ENCODE data around the gene CHST11. TPM values are rescaled to one million over a fixed set of nuclear protein-coding genes. Genes with fewer than 3 reads are reported as not detected.
"Not testable (repeated sequence)": the region's sequence is repeated elsewhere in the genome, so short reads cannot be mapped to it uniquely, and the experiment has no call there.

Gene CHST11
- total RNA-seq, 1 experiment from 2014 or later: 1.1 TPM

DNA sequence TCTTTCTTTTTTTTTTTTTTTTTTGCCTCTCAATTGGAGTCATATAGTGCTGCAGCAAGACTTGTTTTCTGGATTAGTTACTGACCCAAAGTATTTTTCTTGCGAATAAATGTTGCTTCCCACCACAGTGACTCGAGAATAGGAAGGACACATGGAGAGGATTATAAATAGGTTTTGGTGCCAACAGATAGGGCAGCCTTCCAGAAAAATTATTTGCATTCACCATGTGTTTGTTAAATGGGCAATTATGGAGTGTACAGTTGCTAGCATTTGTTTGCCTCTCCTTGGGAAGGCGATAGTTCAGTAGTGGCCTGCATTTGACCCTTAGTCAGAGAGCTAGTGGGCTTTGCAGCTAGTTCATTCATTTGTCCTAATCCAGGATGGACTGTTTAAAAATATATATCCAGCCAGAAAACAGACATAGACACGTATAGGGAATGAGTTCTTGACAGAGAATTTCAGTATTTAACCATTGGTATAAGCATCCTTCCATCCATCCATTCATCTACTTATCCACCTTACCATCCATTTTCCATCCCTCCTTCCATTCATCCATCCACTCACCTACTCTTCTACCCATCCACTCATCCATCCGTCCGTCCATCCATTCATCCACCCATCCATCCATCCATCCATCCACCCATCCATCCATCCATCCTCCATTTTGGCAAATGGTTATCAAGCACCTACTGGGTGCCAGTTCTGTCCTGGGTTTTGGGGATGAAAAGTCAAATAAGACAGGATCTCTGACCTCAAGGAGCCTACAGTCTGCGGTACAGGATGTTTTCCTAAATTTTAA is 67.5 kb downstream of the CHST11 start:
- TF ChIP-seq, protein P1, sequence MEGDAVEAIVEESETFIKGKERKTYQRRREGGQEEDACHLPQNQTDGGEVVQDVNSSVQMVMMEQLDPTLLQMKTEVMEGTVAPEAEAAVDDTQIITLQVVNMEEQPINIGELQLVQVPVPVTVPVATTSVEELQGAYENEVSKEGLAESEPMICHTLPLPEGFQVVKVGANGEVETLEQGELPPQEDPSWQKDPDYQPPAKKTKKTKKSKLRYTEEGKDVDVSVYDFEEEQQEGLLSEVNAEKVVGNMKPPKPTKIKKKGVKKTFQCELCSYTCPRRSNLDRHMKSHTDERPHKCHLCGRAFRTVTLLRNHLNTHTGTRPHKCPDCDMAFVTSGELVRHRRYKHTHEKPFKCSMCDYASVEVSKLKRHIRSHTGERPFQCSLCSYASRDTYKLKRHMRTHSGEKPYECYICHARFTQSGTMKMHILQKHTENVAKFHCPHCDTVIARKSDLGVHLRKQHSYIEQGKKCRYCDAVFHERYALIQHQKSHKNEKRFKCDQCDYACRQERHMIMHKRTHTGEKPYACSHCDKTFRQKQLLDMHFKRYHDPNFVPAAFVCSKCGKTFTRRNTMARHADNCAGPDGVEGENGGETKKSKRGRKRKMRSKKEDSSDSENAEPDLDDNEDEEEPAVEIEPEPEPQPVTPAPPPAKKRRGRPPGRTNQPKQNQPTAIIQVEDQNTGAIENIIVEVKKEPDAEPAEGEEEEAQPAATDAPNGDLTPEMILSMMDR (IDR thresholded peaks at IDR 0.05; ENCODE audit: unreplicated experiment): no peak
- H3K4me1 Mint-ChIP-seq (ENCODE audit: low read depth, unreplicated experiment): no peaks in the 10 kb centered on the region

DNA sequence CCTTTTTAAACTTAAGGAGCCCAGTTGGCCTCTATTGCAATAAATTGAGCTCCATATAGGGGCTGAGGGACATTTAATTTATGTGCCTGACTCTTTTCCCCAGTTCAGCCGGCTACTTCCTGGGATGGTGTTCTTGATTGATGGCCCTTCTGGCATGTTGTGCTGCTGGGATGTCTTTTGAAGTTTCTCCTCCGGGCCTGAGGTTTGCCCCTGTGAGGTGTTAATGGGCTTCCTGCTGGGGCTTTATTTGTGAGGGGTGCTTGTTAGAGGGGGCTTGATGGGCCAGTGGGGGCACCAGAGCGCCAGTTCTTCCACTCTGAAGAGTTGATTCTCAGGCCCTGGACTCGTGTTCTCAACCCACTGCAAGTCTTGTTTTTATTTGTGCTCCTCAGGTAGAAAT is 69.6 kb downstream of the CHST11 start:
- no peak overlapping the region for H3K27ac Mint-ChIP-seq (ENCODE audit: unreplicated experiment)
- H3K27me3 Mint-ChIP-seq (ENCODE audit: unreplicated experiment): peaks cover 82% of the 10 kb centered on the region
- no TSS peak for BruUV-seq (replicated peaks)
- no peak for DNase-seq
- TF ChIP-seq, protein P1 (IDR thresholded peaks at IDR 0.05; ENCODE audit: unreplicated experiment): no peak
- no peaks in the 10 kb centered on the region for H3K4me1 Mint-ChIP-seq (ENCODE audit: low read depth, unreplicated experiment)
- no peaks in the 10 kb centered on the region for H3K9me3 Mint-ChIP-seq (ENCODE audit: low read depth, unreplicated experiment)
- intact Hi-C loops (cut with micrococcal nuclease; ENCODE audit: unreplicated experiment): no loop called here
- CTCF ChIA-PET: no interaction called here
- H3K4me3 Mint-ChIP-seq (ENCODE audit: low read depth, unreplicated experiment): no peak overlapping the region
- H3K36me3 Mint-ChIP-seq (ENCODE audit: insufficient read depth, unreplicated experiment): no peaks in the 10 kb centered on the region

More for the DNA sequence above, 67.5 kb downstream of the CHST11 start:
- DNase-seq: no peak
- Mint-ChIP-seq H3K4me3 (ENCODE audit: low read depth, unreplicated experiment) (no peak overlapping the region), H3K27me3 (ENCODE audit: unreplicated experiment) (peaks cover 82% of the 10 kb centered on the region), H3K36me3 (ENCODE audit: insufficient read depth, unreplicated experiment) (no peaks in the 10 kb centered on the region), H3K27ac (ENCODE audit: unreplicated experiment) (no peak overlapping the region), H3K9me3 (ENCODE audit: low read depth, unreplicated experiment) (no peaks in the 10 kb centered on the region)
- CTCF ChIA-PET: no interaction called here
- no TSS peak for BruUV-seq (replicated peaks)
- intact Hi-C loops (cut with micrococcal nuclease; ENCODE audit: unreplicated experiment): no loop called here

DNA sequence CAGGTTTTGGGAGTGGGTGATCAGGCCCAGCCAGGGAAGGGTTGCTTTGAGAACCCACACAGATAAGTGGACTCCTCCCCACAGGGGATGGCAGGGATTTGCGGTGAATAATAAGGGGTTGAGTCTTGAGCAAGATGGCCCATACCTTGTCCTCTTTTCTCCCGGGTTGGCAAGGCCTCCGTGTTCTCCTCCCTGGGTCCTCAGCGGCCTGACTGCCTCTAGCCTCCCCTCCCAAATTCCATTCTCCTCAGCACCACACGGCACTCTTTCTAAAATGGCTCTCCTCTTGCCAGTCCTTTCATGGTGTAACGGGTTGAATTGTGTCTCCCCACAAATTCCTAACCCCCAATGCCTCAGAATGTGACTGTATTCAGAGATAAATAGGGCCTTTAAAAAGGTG is 70.0 kb downstream of the CHST11 start:
- no peak for DNase-seq
- H3K36me3 Mint-ChIP-seq (ENCODE audit: insufficient read depth, unreplicated experiment): no peaks in the 10 kb centered on the region
- intact Hi-C loops (cut with micrococcal nuclease; ENCODE audit: unreplicated experiment): no loop called here
- no peaks in the 10 kb centered on the region for H3K4me1 Mint-ChIP-seq (ENCODE audit: low read depth, unreplicated experiment)
- TF ChIP-seq, protein P1 (IDR thresholded peaks at IDR 0.05; ENCODE audit: unreplicated experiment): no peak
- no peak overlapping the region for H3K27ac Mint-ChIP-seq (ENCODE audit: unreplicated experiment)
- H3K27me3 Mint-ChIP-seq (ENCODE audit: unreplicated experiment): peaks cover 82% of the 10 kb centered on the region
- no peaks in the 10 kb centered on the region for H3K9me3 Mint-ChIP-seq (ENCODE audit: low read depth, unreplicated experiment)
- CTCF ChIA-PET: no interaction called here
- H3K4me3 Mint-ChIP-seq (ENCODE audit: low read depth, unreplicated experiment): no peak overlapping the region
- no TSS peak for BruUV-seq (replicated peaks)

DNA sequence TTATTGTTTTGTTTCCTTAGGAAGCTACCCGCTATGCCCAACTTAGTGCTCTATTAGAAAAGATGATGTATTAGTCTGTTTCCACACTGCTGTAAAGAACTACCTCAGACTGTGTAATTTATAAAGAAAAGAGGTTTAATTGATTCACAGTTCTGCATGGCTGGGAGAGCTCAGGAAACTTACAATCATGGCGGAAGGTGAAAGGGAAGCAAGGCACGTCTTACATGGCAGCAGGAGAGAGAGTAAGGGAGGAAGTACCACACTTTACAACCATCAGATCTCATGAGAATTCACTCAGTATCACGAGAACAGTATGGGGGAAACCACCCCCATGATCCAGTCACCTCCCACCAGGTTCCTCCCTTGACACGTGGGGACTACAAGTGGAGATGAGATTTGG is 70.9 kb downstream of the CHST11 start:
- H3K4me1 Mint-ChIP-seq (ENCODE audit: low read depth, unreplicated experiment); DNase-seq; H3K4me3 Mint-ChIP-seq (ENCODE audit: low read depth, unreplicated experiment); CTCF ChIA-PET; H3K27ac Mint-ChIP-seq (ENCODE audit: unreplicated experiment); H3K9me3 Mint-ChIP-seq (ENCODE audit: low read depth, unreplicated experiment); H3K36me3 Mint-ChIP-seq (ENCODE audit: insufficient read depth, unreplicated experiment); BruUV-seq (replicated peaks); intact Hi-C loops (cut with micrococcal nuclease; ENCODE audit: unreplicated experiment): not testable (repeated sequence)
- H3K27me3 Mint-ChIP-seq (ENCODE audit: unreplicated experiment): peaks cover 82% of the 10 kb centered on the region
